Measurements from ENCODE around the gene SLC27A3.
A peak's percentile ranks its signal among the peaks of the same experiment; 100 is the strongest.
"Not testable (repeated sequence)": the region's sequence is repeated elsewhere in the genome, so short reads cannot be mapped to it uniquely, and the experiment has no call there.

The SLC27A3 gene

DNA sequence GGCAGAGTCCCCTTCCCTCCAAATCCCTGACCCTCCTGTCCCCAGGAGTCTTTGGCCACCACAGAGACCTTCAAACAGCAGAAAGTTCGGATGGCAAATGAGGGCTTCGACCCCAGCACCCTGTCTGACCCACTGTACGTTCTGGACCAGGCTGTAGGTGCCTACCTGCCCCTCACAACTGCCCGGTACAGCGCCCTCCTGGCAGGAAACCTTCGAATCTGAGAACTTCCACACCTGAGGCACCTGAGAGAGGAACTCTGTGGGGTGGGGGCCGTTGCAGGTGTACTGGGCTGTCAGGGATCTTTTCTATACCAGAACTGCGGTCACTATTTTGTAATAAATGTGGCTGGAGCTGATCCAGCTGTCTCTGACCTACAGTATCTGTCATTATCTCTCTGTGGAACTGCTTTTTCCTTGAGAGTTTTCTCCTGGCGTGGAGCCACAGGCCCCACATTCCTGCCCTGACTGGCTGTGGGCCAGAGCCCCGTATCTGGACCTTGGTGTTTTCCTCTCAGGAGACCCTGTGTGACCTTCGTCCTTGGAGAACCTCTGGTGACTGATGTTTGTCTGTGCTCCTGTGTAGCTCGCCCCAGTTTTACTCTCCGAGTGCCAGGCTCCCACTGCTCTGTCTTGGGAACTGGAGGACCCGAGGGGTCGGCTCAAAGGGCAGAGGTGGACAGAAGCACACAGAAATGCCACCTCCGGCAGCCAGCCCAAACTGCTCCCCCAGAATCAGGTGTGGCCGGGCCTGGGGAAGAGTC, 4.8 kb downstream of the SLC27A3 start:
- DNase-seq (ENCODE audit: low spot score), result no peak

DNA sequence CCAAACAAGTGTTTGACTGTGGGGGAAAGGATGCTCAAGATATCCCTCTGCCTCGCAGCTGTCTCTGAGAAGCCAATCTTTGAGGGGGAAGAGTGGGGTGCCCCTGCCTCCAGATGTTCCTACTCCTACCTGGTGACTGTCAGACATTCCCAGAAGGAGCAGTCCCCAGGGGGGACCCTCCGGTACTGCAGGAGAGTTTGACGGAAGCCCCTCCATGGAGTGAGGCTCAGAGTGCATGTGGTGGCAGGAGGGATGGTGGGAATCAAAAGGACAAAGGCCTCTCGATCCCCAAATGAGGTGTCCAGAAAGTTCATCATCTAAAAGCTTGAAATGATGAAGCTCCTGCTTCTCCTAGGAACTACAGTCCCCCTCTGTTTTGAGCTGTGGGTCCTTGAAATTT, 5.3 kb downstream of the SLC27A3 start:
- DNase-seq (ENCODE audit: low spot score), result no peak

DNA sequence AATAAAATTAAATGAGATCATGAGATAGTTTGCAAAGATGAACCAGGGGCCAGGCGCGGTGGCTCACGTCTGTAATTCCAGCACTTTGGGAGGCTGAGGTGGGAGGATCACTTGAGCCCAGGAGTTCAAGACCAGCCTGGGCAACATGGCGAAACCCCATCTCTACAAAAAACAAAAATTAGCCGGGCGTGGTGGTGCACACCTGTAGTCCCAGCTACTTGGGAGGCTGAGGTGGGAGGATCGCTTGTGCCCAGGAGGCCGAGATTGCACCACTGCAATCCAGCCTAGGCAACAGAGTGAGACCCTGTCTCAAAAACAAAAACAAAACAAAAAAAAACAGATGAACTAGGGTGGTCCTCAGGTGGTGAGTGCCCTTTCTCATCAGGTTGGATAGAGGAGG, 7.4 kb downstream of the SLC27A3 start:
- not testable (repeated sequence) for DNase-seq (ENCODE audit: low spot score)

DNA sequence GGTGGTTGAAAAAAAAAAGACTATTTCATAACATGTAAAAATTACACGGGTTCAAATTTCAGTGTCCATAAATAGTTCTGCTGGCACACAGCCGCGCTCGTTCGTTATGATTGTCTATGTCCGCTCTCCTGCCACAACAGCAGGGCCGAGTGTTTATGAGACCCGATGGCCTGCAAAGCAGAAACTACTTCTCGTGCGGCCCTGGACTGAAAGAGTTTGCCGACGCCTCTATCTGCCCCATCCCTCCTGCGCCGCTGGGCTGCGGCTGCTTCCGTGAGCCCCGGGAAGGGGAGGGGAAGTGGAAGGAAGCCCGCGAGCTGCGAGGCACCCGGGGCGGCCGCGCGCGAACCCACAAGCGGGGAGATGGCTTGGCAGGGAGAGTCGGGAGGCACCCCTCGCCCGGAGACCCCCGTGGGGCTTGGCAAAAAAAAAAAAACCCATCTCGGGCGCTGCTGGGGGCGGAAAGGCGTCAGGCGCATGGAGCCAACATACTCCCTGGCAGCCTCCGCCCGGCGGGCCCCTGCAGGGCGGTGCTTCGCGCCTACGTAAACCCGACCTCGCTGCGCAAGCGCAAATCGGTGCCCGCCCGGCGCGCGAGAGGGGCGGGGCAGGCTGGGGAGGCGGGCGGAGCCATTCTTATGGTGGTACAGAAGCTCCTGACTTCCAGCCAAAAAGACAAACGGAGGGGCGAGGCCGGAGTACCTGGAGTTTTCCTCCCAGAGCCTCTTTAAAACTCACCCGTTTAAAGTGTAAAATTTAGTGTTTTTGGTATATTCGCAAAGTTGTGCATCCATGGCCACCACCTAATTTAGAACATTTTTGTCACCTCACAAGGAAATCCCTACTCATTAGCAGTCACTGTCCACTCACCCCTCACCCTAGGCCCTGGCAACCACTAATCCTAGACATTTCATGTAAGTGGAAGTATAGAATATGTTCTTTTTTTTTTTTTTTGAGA, 8.3 kb downstream of the SLC27A3 start:
- DNase-seq (ENCODE audit: low spot score), result peak; percentile 90

DNA sequence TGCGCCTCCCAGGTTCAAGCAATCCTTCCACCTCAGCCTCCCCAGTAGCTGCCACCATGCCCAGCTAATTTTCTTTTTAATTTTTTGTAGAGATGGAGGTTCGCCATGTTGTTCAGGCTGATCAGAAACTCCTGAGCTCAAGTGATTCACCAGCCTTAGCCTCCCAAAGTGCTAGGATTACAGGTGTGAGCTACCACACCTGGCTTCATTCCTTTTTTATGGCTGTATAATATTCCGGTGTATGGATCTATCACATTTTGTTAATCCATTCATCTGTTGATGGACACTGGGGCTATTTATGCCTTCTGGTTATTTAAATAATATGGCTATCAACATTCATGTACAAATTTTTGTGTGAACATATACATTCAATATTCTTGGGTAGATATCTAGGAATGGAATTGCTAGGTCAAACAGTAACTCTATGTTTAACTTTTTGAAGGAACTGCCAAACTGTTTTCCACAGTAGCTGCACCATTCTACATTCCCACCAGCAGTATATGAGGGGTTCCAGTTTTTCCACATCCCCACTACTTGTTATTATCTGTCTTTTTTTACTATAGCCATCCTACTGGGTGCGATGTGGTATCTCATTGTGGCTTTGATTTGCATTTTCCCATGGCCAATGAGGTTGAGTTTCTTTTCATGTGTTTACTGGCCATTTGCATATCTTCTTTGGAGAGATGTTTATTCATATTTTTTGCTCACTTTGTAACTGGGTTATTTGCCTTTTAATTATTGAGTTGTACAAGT, 11.0 kb downstream of the SLC27A3 start:
- DNase-seq (ENCODE audit: low spot score), result no peak

DNA sequence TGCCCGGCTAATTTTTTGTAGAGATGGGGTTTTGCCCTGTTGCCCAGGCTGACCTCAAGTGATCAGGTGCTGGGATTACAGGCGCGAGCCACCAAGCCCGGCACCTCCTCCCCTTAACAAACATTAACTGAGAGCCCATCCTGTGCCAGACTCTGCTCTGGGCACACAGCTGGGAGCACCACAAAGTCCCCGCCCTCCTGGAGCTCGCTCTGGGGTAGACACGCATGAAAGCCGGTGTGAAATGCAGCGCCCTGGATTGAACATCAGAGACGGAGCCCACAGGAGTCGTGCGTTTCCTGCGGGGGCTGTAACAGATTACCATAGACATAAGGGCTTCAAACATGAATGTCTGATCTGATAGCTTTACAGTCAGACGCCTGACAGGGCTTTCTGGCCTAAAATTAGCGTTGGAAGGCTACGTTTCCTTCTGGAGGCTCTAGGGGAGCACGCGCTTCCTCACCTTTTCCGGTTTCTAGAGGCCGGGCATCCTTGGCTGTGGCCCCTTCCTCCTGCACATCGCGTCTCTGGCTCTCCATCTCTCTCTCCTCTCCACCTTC, 14.3 kb downstream of the SLC27A3 start:
- DNase-seq (ENCODE audit: low spot score), result no peak

DNA sequence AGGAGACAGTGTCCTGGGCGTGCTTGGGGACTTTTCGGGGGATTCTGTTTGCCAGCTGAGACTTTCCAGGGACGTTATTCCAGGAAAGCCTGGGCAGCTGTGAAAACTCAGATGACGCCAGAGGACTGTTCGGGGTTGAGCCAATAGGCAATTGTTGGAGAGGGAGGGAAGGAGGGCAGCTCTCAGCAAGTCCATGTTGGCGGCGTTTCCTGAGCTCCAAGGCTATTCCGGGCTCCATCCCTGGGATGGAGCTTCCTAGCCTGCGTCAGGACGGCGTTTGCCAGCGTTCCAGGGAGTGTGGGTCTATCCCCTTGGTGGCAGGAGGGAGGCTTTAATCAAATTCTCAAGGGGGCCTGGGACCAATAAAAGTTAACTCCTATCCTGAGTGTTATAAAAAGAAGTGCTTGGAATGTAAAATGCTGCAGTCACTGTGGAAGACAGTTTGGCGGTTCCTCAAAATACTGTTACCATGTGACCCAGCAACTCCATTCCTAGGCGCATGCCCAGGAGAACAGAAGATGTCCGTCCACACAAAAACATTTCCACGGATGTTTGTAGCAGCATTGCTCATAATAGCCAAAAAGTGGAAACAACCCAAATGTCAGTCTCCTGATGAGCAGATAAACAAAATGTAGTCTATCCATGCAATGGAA, 15.2 kb downstream of the SLC27A3 start:
- peak; percentile 88 for DNase-seq (ENCODE audit: low spot score)

DNA sequence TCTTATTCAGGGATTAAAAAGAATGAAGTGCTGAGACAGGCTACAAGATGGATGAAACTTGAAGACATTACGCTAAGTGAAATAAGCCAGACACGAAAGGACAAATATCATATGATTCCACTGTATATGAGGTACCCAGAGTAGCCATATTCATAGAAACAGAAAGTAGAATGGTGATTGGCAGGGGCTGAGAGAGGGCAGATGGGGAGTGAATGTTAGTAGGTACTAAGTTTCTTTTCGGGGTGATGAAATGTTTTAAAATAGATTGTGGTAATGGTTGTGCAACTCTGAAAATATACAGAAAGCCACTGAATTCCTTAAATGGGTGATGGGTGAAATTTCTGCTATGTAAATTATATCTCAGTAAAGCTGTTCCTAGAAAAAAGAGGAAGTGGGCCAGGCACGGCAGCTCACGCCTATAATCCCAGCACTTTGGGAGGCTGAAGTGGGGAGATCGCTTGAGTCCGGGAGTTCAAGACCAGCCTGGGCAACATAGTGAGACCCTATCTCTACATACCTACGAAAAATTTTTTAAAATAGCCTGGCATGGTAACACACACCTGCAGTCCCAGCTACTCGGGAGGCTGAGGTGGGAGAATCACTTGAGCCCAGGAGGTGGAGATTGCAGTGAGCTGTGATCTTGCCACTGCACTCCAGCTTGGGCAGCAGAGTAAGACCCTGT, 15.9 kb downstream of the SLC27A3 start:
- DNase-seq (ENCODE audit: low spot score), result peak; percentile 57

DNA sequence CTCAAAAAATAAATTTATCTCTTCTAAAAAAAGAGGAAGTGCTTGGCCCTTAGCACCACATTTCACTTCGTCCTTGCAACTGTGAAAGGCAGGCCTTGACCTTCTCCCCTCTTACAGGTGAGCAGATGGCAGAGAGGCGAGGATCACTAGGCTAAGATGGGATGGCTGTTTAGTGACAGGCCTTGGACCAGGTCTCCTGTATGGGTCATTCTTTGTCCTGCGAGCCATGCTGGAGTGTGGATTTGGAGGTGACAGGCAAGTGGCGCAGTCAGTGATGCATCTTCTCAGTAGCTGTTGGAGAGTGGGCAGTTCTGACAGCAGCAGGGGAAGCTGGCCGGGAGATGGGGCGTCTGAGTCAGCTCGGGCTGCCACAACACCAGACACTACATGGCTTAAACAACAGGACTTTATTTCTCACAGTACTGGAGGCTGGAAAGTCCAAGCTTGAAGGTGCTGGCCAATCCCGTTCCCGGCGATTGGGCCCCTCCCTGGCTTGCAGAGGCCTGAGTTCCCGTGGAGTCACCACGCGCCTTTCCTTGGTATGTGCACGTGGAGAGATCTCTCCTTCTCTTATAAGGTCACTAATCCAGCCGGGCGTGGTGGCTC, 16.5 kb downstream of the SLC27A3 start:
- no peak for DNase-seq (ENCODE audit: low spot score)

DNA sequence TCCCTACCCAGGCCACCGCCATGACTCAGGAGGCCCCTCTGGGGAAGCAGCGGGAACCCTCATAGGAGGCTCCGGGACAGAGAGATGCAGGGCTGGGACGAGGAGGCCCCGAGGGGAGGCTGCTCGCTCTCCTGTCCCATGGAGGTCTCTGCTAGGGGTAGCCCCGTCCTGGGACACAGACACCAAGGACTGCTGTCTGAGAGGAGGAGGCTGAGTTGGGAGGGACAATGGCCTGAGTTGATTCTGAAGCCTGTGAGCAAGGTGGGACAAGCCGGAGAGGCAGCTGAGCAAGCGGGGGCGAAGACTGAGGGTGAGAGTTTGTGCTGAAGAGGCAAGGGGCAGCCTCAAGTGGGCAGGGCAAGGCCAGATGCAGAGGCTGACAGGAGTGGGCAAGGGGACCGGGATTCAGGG, 17.4 kb downstream of the SLC27A3 start:
- DNase-seq (ENCODE audit: low spot score), result no peak

DNA sequence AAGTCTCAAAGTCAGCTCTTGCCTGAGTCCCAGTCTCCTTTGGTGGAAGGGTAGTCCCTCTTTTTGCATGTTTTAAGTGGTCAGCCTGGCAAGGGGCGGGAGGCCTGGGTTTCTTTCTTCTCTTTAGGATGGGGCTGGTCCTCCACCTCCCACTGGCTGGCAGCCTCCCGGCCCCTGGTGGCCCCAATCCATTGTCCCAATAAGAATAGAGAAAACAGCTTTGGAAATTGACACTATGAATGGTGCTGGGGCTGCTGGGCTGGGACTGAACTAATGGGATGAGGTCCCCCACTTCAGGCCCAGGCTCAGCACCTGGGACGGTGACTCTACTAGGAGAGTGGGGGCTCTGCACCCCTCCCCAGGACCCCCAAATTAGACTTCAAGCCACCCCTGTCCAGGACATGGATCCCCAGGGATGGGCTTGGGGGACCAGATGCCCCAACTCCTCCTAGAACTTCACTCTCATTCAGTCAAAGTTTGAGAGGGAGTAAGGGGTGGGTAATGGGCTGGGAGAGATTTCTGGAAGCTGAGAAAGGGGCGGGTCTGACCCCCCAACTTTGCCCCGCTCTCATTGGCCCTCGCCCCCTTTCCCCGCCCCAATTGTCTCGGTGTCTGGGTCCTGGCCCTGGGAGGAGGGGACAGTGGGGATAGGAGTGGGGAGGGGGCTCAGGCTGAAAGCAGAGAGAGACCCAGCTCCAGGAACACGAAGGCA, 18.2 kb downstream of the SLC27A3 start:
- DNase-seq (ENCODE audit: low spot score), result no peak

DNA sequence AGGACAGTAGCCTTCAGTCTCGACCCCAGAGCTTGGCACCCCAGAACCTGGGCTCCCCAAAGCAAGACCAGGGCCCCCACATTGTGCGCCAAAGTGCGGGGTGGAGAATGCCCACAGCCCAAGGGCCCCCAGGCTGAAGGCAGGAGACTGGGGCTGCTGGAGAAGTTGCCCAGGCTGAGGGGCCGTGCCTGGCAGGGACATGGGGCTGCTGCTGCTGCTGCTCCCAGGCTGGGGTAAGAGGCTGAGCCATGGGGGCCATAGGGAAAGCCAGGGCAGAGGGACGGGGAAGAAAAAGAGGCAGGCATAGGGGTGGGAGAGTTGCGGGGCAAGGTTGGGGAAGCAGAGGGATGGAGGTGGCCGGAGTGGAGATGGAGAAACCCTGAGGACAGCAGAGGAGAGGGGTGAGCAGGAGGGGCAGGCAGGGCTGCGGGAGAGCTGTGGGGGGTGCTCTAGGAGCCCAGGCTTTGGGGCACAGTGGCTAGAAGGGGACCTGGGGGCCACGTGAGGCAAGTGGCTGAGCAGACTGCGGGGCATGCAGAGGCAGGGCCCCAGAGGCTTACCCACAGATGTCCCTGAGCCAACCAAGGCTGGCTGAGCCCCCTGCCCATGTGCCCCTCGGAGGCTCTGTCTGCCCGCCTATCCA, 18.9 kb downstream of the SLC27A3 start:
- DNase-seq (ENCODE audit: low spot score), result no peak

DNA sequence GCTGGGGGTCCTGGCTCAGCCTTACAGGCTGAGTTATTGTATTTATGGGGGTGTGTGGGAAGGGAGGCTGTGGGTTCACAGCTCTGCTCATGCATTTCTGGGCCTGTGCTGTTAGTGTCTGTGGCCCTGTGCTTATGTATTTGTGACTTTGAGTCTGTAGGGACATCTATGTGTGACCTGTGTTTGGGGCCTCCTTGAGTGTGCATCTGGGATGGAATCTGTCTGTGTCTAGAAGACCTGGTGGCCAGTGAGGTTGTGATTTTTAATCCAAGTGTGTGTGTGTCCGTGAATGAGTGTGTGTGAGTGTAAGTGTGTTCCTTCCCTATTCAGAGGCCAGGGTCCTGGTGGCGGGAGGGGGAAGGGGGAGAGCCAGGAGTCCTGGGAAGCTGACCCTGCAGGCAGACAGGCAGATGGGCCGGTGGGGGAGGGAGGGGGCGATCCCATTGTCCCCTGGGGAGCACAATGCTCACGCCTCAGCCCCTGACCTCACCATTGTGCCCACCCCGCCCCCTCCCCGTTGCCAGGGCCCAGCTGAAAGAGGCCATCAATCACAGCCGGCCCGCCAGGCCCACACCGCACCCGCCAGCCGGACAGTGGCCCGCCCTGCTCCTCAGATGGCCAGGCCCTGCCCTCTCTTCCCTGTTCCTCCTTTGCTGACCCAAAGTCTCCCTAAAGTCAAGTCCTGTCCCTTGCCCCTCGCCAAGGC, 19.6 kb downstream of the SLC27A3 start:
- no peak for DNase-seq (ENCODE audit: low spot score)

DNA sequence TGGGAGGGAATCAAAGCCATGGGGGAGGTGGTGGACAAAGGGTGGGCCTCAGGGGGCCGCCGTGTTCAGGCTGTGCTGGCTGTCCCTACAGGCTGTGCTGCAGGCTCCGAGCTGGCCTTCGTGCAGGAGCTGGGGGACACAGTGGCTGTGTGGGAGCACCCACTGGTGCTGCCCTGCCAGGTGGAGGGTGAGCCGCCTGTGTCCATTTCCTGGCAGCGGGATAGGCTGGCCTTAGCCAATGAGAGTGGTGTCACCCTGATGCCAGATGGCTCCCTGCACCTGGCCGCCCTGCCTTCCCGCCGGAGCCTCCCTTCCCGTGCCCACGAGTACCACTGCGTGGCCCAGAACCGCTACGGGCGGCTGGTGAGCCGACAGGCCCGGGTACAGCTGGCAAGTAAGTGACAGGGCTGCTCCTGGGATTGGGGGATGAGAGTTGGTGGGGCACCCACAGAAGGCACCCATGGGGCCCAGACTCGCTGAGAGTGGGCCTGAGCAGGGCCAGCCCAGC, 20.2 kb downstream of the SLC27A3 start:
- no peak for DNase-seq (ENCODE audit: low spot score)

DNA sequence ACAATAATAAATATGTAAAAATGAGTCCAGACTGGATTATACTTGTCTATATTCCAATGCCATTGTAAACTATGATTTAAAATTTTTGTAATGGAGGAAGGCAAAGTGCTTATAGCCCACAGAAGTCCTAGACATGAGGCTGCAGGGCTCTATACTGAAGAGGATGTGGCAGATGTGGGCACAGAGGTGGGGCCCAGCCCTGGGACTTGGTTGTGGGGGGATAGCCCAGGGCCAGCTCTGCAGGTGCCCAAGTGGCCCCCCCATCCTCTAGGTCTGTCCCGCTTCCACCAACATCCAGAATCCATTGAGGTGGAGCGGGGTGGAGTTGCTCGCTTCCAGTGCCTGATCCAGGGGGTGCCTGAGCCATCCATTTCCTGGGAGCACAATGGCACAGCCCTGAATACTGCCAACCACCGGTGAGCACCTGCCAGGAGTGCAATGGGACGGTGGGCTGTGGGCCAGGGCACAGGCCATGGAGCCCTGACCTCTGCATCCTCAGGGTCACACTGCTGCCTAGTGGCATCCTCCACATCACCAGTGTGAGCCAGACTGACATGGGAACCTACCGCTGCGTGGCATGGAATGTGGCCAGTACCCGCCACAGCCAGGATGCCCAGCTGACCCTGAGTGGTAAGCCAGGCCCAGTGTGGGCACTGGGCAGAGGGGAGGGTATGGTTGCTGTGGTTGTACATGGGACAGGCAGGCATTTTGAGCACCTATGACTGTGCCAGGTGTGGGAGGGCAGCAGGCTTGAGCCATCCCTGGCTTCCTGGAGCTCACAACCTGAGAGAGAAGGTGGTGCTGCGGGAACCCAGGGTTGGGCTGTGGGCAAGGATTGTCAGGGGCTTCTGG, 21.0 kb downstream of the SLC27A3 start:
- DNase-seq (ENCODE audit: low spot score), result no peak

DNA sequence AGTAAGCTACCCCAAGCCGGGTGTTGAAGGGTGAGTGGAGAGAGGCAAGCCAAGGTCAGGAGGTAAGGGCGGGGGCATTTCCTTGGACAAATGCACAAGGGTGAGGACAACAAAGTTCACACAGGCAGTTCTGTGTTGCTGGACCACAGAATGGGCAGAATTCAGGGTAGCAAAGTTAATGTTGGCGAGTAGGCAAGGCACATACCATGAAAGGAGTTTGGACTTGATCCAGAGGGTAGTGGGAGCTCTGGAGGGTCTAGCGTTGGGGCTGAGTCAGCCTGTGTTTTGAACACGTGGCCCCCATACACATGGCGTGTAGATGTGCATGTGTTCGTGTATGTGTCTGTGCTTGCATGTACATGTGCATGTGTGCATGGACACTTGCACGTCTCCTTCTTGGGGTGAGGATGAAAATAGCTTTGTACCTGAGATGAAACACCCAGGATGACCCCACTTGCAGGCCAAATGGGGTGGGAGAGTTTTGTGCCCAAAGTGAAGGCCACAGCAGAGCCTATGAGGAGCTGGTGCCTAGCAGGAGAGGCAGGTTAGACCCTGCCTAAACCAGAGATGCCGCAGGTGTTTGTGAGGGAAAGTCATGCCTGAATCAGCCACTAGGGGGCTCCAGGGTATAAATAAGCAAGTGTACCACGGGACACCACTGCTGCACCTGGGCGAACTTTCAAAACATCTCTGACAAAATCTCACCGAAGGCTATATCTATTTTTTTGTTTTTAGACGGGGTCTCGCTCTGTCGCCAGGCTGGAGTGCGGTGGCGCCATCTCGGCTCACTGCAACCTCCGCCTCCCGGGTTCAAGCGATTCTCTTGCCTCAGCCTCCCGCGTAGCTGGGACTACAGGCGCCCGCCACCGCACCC, 21.8 kb downstream of the SLC27A3 start:
- DNase-seq (ENCODE audit: low spot score), result peak; percentile 59

DNA sequence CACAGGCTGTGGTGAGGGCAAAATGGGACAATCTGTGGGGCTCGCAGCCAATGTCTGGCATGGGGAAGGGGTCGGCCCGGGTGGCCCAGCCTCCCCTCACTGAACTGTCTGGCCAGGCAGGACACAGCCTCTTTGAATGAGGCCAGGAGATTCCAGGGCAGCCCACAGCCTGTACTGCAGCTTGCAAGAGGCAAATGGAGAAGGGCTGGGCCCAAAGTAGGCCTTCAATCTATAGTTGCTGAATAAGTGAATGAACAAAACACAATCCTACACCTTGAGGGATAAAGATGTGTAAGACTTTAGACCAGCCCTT, 23.2 kb downstream of the SLC27A3 start:
- DNase-seq (ENCODE audit: low spot score), result no peak

All from globus pallidus (tissue), 1 donor.